OCI-LY7 (cell line): ENCODE measurements around the gene PCDHB3. TPM values are rescaled to one million over a fixed set of nuclear protein-coding genes. Genes with fewer than 3 reads are reported as not detected.
"Not testable (repeated sequence)": the region's sequence is repeated elsewhere in the genome, so short reads cannot be mapped to it uniquely, and the experiment has no call there.

Experiments used
- BruUV-seq: library from RNA; stranded (reverse); fragments of 400-500 nt; replicated peaks from 2 replicates; lab custom pipeline; 2021; lab: Mats Ljungman, UMichigan
- CTCF ChIA-PET: fragments of 300-600 bp; sonication (Branson Sonifier 250); formaldehyde crosslinking; loops from one replicate; lab custom pipeline; 2022; ENCODE audit warnings: antibody characterized with exemption; ENCODE audit not compliant: unreplicated experiment; lab: Charles Lee
- POLR2A ChIA-PET: fragments of 300-600 bp; sonication (Branson Sonifier 250); formaldehyde crosslinking; loops from one replicate; lab custom pipeline; 2022; ENCODE audit warnings: antibody characterized with exemption; lab: Charles Lee
- DNase-seq: peaks from one replicate; pipeline ENCODE4 v3.0.0-alpha.2; 2015; ENCODE audit warnings: low spot score
- H2AFZ ChIP-seq: fragments of 200-600 bp; sonication (generic), shearing (Covaris generic); 2 replicates; pipeline ENCODE4 v1.6.1; 2014; ENCODE audit warnings: mild to moderate bottlenecking, antibody characterized with exemption, low read length, moderate library complexity
- H3K27ac ChIP-seq: fragments of 200-600 bp; sonication (generic); 2 replicates; pipeline ENCODE4 v1.5.1; 2014; ENCODE audit warnings: mixed run types, low read depth, mild to moderate bottlenecking, moderate library complexity, low read length, inconsistent platforms; ENCODE audit not compliant: poor library complexity, severe bottlenecking
- H3K36me3 ChIP-seq: fragments of 200-600 bp; sonication (generic); 2 replicates; pipeline ENCODE4 v1.6.1; 2014; ENCODE audit warnings: mild to moderate bottlenecking, antibody characterized with exemption, low read length, moderate library complexity, mixed read lengths; ENCODE audit not compliant: insufficient read depth
- H3K4me1 ChIP-seq: fragments of 200-600 bp; sonication (generic); 2 replicates; pipeline ENCODE4 v1.5.1; 2014; ENCODE audit warnings: mild to moderate bottlenecking, low read length; ENCODE audit not compliant: insufficient read depth, poor library complexity, severe bottlenecking
- H3K4me2 ChIP-seq: fragments of 200-600 bp; sonication (generic); 2 replicates; pipeline ENCODE4 v1.6.1; 2014; ENCODE audit warnings: mild to moderate bottlenecking, low read length
- H3K4me3 ChIP-seq: fragments of 200-600 bp; sonication (generic); 2 replicates; pipeline ENCODE4 v1.5.1; 2014; ENCODE audit warnings: mild to moderate bottlenecking, low read depth, low read length; ENCODE audit not compliant: poor library complexity, severe bottlenecking
- H3K79me2 ChIP-seq: fragments of 200-600 bp; sonication (generic); 2 replicates; pipeline ENCODE4 v1.6.1; 2016; ENCODE audit warnings: low read depth, mild to moderate bottlenecking, low read length, moderate library complexity, mixed read lengths; ENCODE audit not compliant: insufficient read depth
- H3K9me2 ChIP-seq: fragments of 200-600 bp; sonication (generic); 2 replicates; pipeline ENCODE4 v1.6.1; 2016; ENCODE audit warnings: mild to moderate bottlenecking, low read length, mixed read lengths; ENCODE audit not compliant: insufficient read depth
- H3K9me3 ChIP-seq: fragments of 200-600 bp; sonication (generic); 2 replicates; pipeline ENCODE4 v1.6.1; 2014; ENCODE audit warnings: mild to moderate bottlenecking, mixed run types, low read length, mixed read lengths
- H4K20me1 ChIP-seq: fragments of 200-600 bp; sonication (generic); 2 replicates; pipeline ENCODE4 v1.6.1; 2014; ENCODE audit warnings: mild to moderate bottlenecking, antibody characterized with exemption, low read length, moderate library complexity, mixed read lengths; ENCODE audit not compliant: insufficient read depth
- EZH2phosphoT487 ChIP-seq: fragments of 200-600 bp; sonication (generic); IDR thresholded peaks from 2 replicates; pipeline ENCODE4 v1.6.1; 2018; ENCODE audit warnings: low read depth, borderline replicate concordance, mild to moderate bottlenecking, mixed run types, antibody characterized with exemption, low read length, moderate library complexity, mixed read lengths
- intact Hi-C: fragments of 100-400 bp; cut with micrococcal nuclease; formaldehyde crosslinking; loops from one replicate; pipeline ENCODE4 v1.10.0; 2022; ENCODE audit not compliant: unreplicated experiment
- total RNA-seq, 2 experiments: library from RNA; depleted of rRNA in 1 of 2; stranded (reverse); fragments of >200 nt in 1 of 2; shearing (Covaris generic) in 1 of 2; gene quantifications; 2 replicates each; pipeline ENCODE4 v1.2.3, GENCODE V29; 2014 to 2022
- TF ChIP-seq, protein P1 (sequence below): fragments of 200-600 bp; sonication (generic); conservative IDR thresholded peaks from 2 replicates; pipeline ENCODE4 v1.5.1; 2014; ENCODE audit warnings: mild to moderate bottlenecking, antibody characterized with exemption, low read length, moderate library complexity, mixed read lengths

Gene PCDHB3
- total RNA-seq, 2 experiments from 2014 or later = not detected

DNA sequence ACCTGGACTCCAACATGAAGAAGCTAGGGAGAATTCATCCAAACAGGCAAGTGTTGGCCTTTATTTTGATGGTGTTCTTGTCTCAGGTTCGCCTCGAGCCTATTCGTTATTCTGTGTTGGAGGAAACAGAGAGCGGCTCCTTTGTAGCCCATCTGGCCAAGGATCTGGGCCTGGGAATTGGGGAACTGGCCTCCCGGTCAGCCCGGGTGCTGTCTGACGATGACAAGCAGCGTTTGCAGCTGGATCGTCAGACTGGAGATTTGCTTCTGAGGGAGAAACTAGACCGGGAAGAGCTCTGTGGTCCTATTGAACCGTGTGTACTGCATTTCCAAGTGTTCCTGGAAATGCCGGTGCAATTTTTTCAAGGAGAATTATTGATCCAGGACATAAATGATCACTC is 21.7 kb downstream of the PCDHB3 start:
- Histone ChIP-seq H3K27ac (no peak overlapping the region), H3K9me2 (no peaks in the 10 kb centered on the region), H3K79me2 (no peaks in the 10 kb centered on the region), H3K9me3 (no peaks in the 10 kb centered on the region), H3K4me2 (no peak overlapping the region), H3K36me3 (no peaks in the 10 kb centered on the region), H3K4me1 (no peaks in the 10 kb centered on the region), H4K20me1 (no peaks in the 10 kb centered on the region), H2AFZ (no peak overlapping the region), H3K4me3 (no peak overlapping the region)
- no TSS peak for BruUV-seq
- TF ChIP-seq, protein P1, sequence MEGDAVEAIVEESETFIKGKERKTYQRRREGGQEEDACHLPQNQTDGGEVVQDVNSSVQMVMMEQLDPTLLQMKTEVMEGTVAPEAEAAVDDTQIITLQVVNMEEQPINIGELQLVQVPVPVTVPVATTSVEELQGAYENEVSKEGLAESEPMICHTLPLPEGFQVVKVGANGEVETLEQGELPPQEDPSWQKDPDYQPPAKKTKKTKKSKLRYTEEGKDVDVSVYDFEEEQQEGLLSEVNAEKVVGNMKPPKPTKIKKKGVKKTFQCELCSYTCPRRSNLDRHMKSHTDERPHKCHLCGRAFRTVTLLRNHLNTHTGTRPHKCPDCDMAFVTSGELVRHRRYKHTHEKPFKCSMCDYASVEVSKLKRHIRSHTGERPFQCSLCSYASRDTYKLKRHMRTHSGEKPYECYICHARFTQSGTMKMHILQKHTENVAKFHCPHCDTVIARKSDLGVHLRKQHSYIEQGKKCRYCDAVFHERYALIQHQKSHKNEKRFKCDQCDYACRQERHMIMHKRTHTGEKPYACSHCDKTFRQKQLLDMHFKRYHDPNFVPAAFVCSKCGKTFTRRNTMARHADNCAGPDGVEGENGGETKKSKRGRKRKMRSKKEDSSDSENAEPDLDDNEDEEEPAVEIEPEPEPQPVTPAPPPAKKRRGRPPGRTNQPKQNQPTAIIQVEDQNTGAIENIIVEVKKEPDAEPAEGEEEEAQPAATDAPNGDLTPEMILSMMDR = no peak
- TF ChIP-seq EZH2phosphoT487 = no peak
- DNase-seq = no peak
- POLR2A ChIA-PET = no interaction called here
- CTCF ChIA-PET = no interaction called here
- intact Hi-C loops = no loop called here

DNA sequence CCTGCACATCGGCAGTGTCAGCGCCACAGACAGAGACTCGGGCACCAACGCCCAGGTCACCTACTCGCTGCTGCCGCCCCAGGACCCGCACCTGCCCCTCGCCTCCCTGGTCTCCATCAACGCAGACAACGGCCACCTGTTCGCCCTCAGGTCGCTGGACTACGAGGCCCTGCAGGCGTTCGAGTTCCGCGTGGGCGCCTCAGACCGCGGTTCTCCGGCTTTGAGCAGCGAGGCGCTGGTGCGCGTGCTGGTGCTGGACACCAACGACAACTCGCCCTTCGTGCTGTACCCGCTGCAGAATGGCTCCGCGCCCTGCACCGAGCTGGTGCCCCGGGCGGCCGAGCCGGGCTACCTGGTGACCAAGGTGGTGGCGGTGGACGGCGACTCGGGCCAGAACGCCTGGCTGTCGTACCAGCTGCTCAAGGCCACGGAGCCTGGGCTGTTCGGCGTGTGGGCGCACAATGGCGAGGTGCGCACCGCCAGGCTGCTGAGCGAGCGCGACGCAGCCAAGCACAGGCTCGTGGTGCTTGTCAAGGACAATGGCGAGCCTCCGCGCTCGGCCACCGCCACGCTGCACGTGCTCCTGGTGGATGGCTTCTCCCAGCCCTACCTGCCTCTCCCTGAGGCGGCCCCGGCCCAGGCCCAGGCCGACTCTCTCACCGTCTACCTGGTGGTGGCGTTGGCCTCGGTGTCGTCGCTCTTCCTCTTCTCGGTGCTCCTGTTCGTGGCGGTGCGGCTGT is 23.3 kb downstream of the PCDHB3 start:
- H3K9me3 ChIP-seq, H2AFZ ChIP-seq, H3K4me3 ChIP-seq, H3K27ac ChIP-seq, CTCF ChIA-PET, POLR2A ChIA-PET, H3K4me2 ChIP-seq, H3K79me2 ChIP-seq, DNase-seq, H3K9me2 ChIP-seq, H4K20me1 ChIP-seq, H3K4me1 ChIP-seq, H3K36me3 ChIP-seq, intact Hi-C loops, BruUV-seq: not testable (repeated sequence)

DNA sequence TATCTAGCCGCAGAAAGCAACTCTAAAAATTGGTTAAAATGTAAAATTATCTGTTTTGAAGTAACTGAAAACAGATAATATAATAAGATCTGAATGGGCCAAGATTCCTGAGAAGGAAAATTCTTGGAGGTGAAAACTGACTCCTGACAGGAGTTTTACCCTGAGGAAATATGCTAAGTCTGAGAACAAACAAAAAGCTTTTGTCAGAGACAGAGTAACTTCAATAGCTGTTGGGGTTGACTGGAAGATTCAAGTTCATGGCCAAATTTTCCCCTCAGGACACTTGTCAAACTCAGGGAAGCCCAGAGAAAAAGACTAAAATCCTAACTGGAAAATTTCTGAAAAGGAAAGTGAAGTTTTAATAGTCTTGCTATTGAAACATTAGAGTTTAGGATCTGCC is 27.0 kb downstream of the PCDHB3 start:
- ChIA-PET POLR2A (no interaction called here), CTCF (no interaction called here)
- H3K79me2 ChIP-seq = no peaks in the 10 kb centered on the region
- H3K9me2 ChIP-seq = no peaks in the 10 kb centered on the region
- no peaks in the 10 kb centered on the region for H3K36me3 ChIP-seq
- H2AFZ ChIP-seq = no peak overlapping the region
- DNase-seq = no peak
- H3K4me2 ChIP-seq = no peak overlapping the region
- no peaks in the 10 kb centered on the region for H3K4me1 ChIP-seq
- intact Hi-C loops = no loop called here
- TF ChIP-seq, protein P1 = no peak
- no peak for TF ChIP-seq EZH2phosphoT487
- no peak overlapping the region for H3K27ac ChIP-seq
- BruUV-seq = no TSS peak
- H4K20me1 ChIP-seq = no peaks in the 10 kb centered on the region
- H3K9me3 ChIP-seq = no peaks in the 10 kb centered on the region
- H3K4me3 ChIP-seq = no peak overlapping the region
